Measurements from ENCODE around the gene COQ5. TPM values are rescaled to one million over a fixed set of nuclear protein-coding genes. Genes with fewer than 3 reads are reported as not detected.

COQ5 gene
- total RNA-seq, 1 experiment from 2014 or later: 41.2 TPM

DNA sequence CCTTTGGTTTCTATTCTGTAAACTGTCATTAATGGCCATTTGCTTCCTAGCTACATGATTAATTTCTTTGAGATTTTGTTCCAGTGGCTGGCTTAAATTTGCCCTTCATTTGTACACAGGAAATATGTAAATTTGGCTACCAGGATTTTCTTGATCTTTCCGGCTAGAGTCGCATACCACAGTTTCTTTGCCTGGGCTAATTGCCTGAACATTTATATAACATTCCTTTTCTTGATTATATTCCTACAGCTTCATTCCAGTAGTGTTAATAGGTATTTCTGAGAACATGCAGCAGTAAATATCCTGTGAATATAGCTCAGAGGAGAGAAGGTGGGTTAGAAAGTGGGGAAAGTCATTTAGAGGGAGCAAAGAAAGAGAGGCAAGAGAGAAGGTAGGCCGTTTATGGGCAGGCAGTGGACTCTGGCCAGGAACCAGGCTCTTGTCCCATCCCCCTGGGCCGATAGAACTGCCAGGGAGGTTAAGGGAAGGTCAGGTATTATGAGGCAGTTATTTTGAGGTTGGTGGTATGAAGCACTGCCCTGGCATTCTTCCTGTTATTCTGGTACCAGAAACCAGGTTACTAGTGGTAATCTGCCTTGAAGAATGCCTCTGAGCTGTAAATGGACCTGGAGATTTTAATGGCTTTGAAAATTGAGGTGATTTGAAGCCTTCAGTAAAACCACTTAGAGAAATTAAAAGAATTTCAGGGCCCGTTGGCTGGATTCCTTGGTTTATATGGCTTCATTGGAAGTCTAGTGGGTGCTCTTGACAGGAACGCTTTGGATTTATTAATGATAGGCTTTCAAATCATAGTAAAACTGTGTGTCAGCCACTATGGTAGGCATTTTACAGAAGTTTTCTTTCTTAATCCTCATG is 9.6 kb upstream of the COQ5 start:
- Histone ChIP-seq H3K9me2 (replicated peaks; ENCODE audit: low read length) (no peaks in the 10 kb centered on the region), H3K36me3 (ENCODE audit: low read depth, low read length) (peaks cover 6% of the 10 kb centered on the region; the same call in 1 of the 2 replicates), H3K9me3 (ENCODE audit: low read length) (no peaks in the 10 kb centered on the region), H3K4me1 (ENCODE audit: insufficient read depth, low read length) (peaks cover 44% of the 10 kb centered on the region), H3K27ac (ENCODE audit: low read length) (peak overlapping the region; percentile 62), H3F3A (ENCODE audit: low read length, unreplicated experiment) (peaks cover 18% of the 10 kb centered on the region), H3K4me2 (ENCODE audit: low read length) (peak overlapping the region; percentile 90), H3K27me3 (ENCODE audit: low read length) (no peaks in the 10 kb centered on the region), H3K4me3 (ENCODE audit: low read length) (peak overlapping the region; percentile 92), H3K9ac (ENCODE audit: low read length) (no peak overlapping the region), H2AFZ (ENCODE audit: low read length) (no peak overlapping the region), H4K20me1 (ENCODE audit: low read length) (peaks cover 60% of the 10 kb centered on the region), H3K79me2 (ENCODE audit: low read length) (peaks cover 96% of the 10 kb centered on the region)
- TF ChIP-seq, protein P1, sequence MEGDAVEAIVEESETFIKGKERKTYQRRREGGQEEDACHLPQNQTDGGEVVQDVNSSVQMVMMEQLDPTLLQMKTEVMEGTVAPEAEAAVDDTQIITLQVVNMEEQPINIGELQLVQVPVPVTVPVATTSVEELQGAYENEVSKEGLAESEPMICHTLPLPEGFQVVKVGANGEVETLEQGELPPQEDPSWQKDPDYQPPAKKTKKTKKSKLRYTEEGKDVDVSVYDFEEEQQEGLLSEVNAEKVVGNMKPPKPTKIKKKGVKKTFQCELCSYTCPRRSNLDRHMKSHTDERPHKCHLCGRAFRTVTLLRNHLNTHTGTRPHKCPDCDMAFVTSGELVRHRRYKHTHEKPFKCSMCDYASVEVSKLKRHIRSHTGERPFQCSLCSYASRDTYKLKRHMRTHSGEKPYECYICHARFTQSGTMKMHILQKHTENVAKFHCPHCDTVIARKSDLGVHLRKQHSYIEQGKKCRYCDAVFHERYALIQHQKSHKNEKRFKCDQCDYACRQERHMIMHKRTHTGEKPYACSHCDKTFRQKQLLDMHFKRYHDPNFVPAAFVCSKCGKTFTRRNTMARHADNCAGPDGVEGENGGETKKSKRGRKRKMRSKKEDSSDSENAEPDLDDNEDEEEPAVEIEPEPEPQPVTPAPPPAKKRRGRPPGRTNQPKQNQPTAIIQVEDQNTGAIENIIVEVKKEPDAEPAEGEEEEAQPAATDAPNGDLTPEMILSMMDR (conservative IDR thresholded peaks at IDR 0.05; ENCODE audit: low read depth, low read length): no peak
- TF ChIP-seq EZH2phosphoT487 (IDR thresholded peaks at IDR 0.05; ENCODE audit: borderline replicate concordance, low read length) (no peak), EZH2 (IDR thresholded peaks at IDR 0.05; ENCODE audit: low read length, unreplicated experiment) (no peak)
- ChIA-PET CTCF (interaction anchor here (0.7 kb wide), 1 partner anchor 1468 kb away, joined by 3 read pairs; no protein-coding TSS in a partner anchor), POLR2A (ENCODE audit: unreplicated experiment) (interaction anchor here (0.6 to 1.6 kb wide), 5 partner anchors 9 to 275 kb away, joined by 3 to 4 read pairs (median 4); no protein-coding TSS in a partner anchor)
- ATAC-seq (peak; percentile 53), DNase-seq (peak; percentile 94)
- no TSS peak for BruUV-seq (replicated peaks)
- intact Hi-C loops (cut with micrococcal nuclease): loop anchor here (1.0 to 5.0 kb wide), 3 partner anchors 8 to 149 kb away; partner anchors contain the start of genes COX6A1 and MLEC

DNA sequence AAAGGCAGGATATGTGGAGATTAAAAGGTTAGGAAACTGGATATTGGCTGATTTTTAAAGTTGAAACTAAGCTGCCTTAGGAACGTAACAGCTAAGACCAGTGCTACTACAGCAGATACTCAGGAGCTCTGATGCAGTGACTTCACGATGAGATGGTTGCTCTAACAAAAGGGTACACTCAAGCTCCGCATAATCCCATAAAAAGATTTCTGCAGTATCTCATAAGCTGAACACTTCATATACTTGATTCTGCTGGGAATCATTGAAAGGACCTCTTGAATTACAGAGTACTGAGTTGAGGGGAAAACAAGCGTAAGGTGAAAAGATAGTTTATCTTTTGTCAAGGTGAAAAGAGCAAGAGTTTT is 8.9 kb upstream of the COQ5 start:
- ATAC-seq (no peak), DNase-seq (no peak)
- Histone ChIP-seq H2AFZ (ENCODE audit: low read length) (no peak overlapping the region), H3K36me3 (ENCODE audit: low read depth, low read length) (peaks cover 6% of the 10 kb centered on the region; the same call in 1 of the 2 replicates), H3K4me2 (ENCODE audit: low read length) (peak overlapping the region; percentile 90), H3K4me1 (ENCODE audit: insufficient read depth, low read length) (peaks cover 44% of the 10 kb centered on the region), H3K9me3 (ENCODE audit: low read length) (no peaks in the 10 kb centered on the region), H3K27me3 (ENCODE audit: low read length) (no peaks in the 10 kb centered on the region), H3K9me2 (replicated peaks; ENCODE audit: low read length) (no peaks in the 10 kb centered on the region), H3F3A (ENCODE audit: low read length, unreplicated experiment) (peaks cover 18% of the 10 kb centered on the region), H4K20me1 (ENCODE audit: low read length) (peaks cover 60% of the 10 kb centered on the region), H3K4me3 (ENCODE audit: low read length) (peak overlapping the region; percentile 92), H3K9ac (ENCODE audit: low read length) (peak overlapping the region; percentile 92; the same call in 1 of the 2 replicates), H3K79me2 (ENCODE audit: low read length) (peaks cover 89% of the 10 kb centered on the region), H3K27ac (ENCODE audit: low read length) (peak overlapping the region; percentile 62)
- ChIA-PET POLR2A (ENCODE audit: unreplicated experiment) (interaction anchor here (0.6 to 1.6 kb wide), 4 partner anchors 8 to 274 kb away, joined by 3 to 4 read pairs (median 4); no protein-coding TSS in a partner anchor), CTCF (interaction anchor here (0.6 to 0.7 kb wide), 3 partner anchors 67 to 1467 kb away, joined by 3 to 4 read pairs (median 3); no protein-coding TSS in a partner anchor)
- intact Hi-C loops (cut with micrococcal nuclease): loop anchor here (1.0 to 5.0 kb wide), 3 partner anchors 8 to 149 kb away; partner anchors contain the start of genes COX6A1 and MLEC
- TF ChIP-seq, protein P1 (conservative IDR thresholded peaks at IDR 0.05; ENCODE audit: low read depth, low read length): no peak
- no peak for TF ChIP-seq EZH2phosphoT487 (IDR thresholded peaks at IDR 0.05; ENCODE audit: borderline replicate concordance, low read length)
- no peak for TF ChIP-seq EZH2 (IDR thresholded peaks at IDR 0.05; ENCODE audit: low read length, unreplicated experiment)
- no TSS peak for BruUV-seq (replicated peaks)

Data from PC-3 (cell line).